Astrocyte (in vitro differentiated cells and primary cell): ENCODE data around the gene AMH. TPM values are rescaled to one million over a fixed set of nuclear protein-coding genes. Genes with fewer than 3 reads are reported as not detected.

Experiments used
- DNase-seq: peaks from one replicate; pipeline ENCODE4 v3.0.0-alpha.2; 2010; ENCODE audit warnings: low read depth
- FAIRE-seq: peaks from 2 replicates; lab custom pipeline; 2011; peaks lifted over from hg19 to GRCh38; lab: Jason Lieb, UNC
- H2AFZ ChIP-seq: 2 replicates; pipeline ENCODE4 v1.6.0; 2012; ENCODE audit warnings: low read depth, low read length, inconsistent platforms
- H3K27ac ChIP-seq: 2 replicates; pipeline ENCODE4 v1.5.1; 2011; ENCODE audit warnings: low read depth, low read length, inconsistent platforms
- H3K27me3 ChIP-seq: 2 replicates; pipeline ENCODE4 v1.6.0; 2011; ENCODE audit warnings: low read length, inconsistent platforms; ENCODE audit not compliant: insufficient read depth
- H3K36me3 ChIP-seq: 2 replicates; pipeline ENCODE4 v1.5.1; 2011; ENCODE audit warnings: low read length, inconsistent platforms; ENCODE audit not compliant: insufficient read depth
- H3K4me1 ChIP-seq: 2 replicates; pipeline ENCODE4 v1.5.1; 2011; ENCODE audit warnings: low read length, inconsistent platforms; ENCODE audit not compliant: insufficient read depth
- H3K4me2 ChIP-seq: 2 replicates; pipeline ENCODE4 v1.6.0; 2012; ENCODE audit warnings: low read length, inconsistent platforms
- H3K4me3 ChIP-seq: 2 replicates; pipeline ENCODE4 v1.5.1; 2011; ENCODE audit warnings: low read depth, mild to moderate bottlenecking, low read length, inconsistent platforms; ENCODE audit not compliant: insufficient read depth
- H3K79me2 ChIP-seq: 2 replicates; pipeline ENCODE4 v1.6.0; 2012; ENCODE audit warnings: mild to moderate bottlenecking, low read length, inconsistent platforms; ENCODE audit not compliant: insufficient read depth
- H3K9ac ChIP-seq: 2 replicates; pipeline ENCODE4 v1.6.0; 2012; ENCODE audit warnings: mild to moderate bottlenecking, low read length, inconsistent platforms
- H3K9me3 ChIP-seq: 2 replicates; pipeline ENCODE4 v1.5.1; 2012; ENCODE audit warnings: low read depth, mild to moderate bottlenecking, low read length, inconsistent platforms; ENCODE audit not compliant: insufficient read depth
- H4K20me1 ChIP-seq: 2 replicates; pipeline ENCODE4 v1.6.0; 2012; ENCODE audit warnings: low read length, inconsistent platforms; ENCODE audit not compliant: insufficient read depth
- H3K27ac Mint-ChIP-seq: one replicate; pipeline ENCODE4 v1.8.0; 2021; ENCODE audit warnings: mild to moderate bottlenecking, mixed read lengths; ENCODE audit not compliant: unreplicated experiment
- H3K27me3 Mint-ChIP-seq: one replicate; pipeline ENCODE4 v1.8.0; 2021; ENCODE audit warnings: low read depth, mixed read lengths; ENCODE audit not compliant: unreplicated experiment
- H3K36me3 Mint-ChIP-seq: one replicate; pipeline ENCODE4 v1.8.0; 2021; ENCODE audit warnings: low read depth, mixed read lengths; ENCODE audit not compliant: unreplicated experiment
- H3K4me1 Mint-ChIP-seq: one replicate; pipeline ENCODE4 v1.8.0; 2021; ENCODE audit warnings: low read depth, mixed read lengths; ENCODE audit not compliant: unreplicated experiment
- H3K4me3 Mint-ChIP-seq: one replicate; pipeline ENCODE4 v1.8.0; 2021; ENCODE audit warnings: mild to moderate bottlenecking, moderate library complexity, mixed read lengths; ENCODE audit not compliant: unreplicated experiment
- H3K9me3 Mint-ChIP-seq: one replicate; pipeline ENCODE4 v1.8.0; 2021; ENCODE audit warnings: mild to moderate bottlenecking, mixed read lengths; ENCODE audit not compliant: unreplicated experiment
- EZH2 ChIP-seq: IDR thresholded peaks from 2 replicates; pipeline ENCODE4 v1.6.1; 2012; ENCODE audit warnings: mild to moderate bottlenecking, low read length, inconsistent platforms; ENCODE audit not compliant: insufficient read depth
- total RNA-seq: library from RNA; stranded (reverse); gene quantifications from 2 replicates; pipeline ENCODE4 v1.2.1, GENCODE V29; 2021
- TF ChIP-seq, protein P1 (sequence below): IDR thresholded peaks from 2 replicates; pipeline ENCODE4 v1.5.1; 2011; ENCODE audit warnings: low read depth, mild to moderate bottlenecking, inconsistent platforms, low read length, moderate library complexity; ENCODE audit not compliant: insufficient read depth

Gene AMH
- total RNA-seq, 1 donor from 2014 or later: 4.6 TPM

DNA sequence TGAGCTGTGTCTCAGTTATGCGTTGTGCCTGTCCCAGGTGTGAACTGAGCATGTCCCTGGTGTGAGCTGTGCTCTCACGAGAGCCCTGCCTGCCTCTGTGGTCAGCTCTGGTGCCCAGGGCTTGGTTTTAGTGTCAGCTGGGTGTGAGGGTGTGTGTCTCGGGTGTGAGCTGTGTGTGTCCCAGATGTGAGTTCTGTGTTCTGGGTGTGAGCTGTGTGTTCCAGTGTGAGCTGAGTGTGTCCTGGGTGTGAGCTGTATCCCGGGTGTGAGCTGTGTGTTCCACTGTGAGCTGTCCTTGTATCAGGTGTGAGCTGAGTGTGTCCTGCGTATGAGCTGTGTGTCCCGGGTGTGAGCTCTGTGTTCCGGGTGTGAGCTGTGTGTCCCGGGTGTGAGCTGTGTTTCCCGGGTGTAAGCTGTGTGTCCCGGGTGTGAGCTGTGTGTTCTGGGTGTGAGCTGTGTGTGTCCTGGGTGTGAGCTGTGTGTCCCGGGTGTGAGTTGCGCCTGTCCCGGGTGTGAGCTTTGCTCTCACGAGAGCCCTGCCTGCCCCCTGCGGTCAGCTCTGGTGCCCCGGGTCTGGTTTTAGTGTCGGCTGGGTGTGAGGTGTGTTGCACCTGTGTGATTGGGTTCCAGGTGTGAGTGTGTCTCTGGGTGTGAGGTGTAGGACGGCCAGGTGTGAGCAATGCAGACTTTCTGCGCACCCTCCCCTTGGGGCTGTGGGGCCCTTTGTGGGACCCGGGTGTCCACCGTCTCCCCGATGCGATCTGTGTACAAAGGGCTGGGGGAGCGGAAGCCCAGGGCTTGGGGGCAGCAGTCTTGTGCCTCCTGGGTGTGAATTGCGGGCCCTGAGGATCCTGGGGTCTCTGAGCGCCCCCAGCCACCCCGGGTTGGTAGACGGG, 39.9 kb downstream of the AMH start:
- Histone ChIP-seq H3K27me3 (peaks cover 45% of the 10 kb centered on the region), H3K27ac (no peak overlapping the region), H4K20me1 (peaks cover 49% of the 10 kb centered on the region), H3K4me3 (no peak overlapping the region), H3K4me2 (peak overlapping the region; percentile 67), H3K9ac (no peak overlapping the region), H3K9me3 (no peaks in the 10 kb centered on the region), H3K4me1 (peaks cover 8% of the 10 kb centered on the region), H3K36me3 (no peaks in the 10 kb centered on the region), H3K79me2 (no peaks in the 10 kb centered on the region), H2AFZ (no peak overlapping the region)
- H3K4me3 Mint-ChIP-seq: peak overlapping the region; percentile 66
- FAIRE-seq (no peak), DNase-seq (no peak)
- H3K9me3 Mint-ChIP-seq: no peaks in the 10 kb centered on the region
- no peaks in the 10 kb centered on the region for H3K4me1 Mint-ChIP-seq
- H3K27ac Mint-ChIP-seq: no peak overlapping the region
- TF ChIP-seq, protein P1, sequence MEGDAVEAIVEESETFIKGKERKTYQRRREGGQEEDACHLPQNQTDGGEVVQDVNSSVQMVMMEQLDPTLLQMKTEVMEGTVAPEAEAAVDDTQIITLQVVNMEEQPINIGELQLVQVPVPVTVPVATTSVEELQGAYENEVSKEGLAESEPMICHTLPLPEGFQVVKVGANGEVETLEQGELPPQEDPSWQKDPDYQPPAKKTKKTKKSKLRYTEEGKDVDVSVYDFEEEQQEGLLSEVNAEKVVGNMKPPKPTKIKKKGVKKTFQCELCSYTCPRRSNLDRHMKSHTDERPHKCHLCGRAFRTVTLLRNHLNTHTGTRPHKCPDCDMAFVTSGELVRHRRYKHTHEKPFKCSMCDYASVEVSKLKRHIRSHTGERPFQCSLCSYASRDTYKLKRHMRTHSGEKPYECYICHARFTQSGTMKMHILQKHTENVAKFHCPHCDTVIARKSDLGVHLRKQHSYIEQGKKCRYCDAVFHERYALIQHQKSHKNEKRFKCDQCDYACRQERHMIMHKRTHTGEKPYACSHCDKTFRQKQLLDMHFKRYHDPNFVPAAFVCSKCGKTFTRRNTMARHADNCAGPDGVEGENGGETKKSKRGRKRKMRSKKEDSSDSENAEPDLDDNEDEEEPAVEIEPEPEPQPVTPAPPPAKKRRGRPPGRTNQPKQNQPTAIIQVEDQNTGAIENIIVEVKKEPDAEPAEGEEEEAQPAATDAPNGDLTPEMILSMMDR: no peak
- TF ChIP-seq EZH2: no peak
- peaks cover 57% of the 10 kb centered on the region for H3K27me3 Mint-ChIP-seq
- H3K36me3 Mint-ChIP-seq: peaks cover 4% of the 10 kb centered on the region

DNA sequence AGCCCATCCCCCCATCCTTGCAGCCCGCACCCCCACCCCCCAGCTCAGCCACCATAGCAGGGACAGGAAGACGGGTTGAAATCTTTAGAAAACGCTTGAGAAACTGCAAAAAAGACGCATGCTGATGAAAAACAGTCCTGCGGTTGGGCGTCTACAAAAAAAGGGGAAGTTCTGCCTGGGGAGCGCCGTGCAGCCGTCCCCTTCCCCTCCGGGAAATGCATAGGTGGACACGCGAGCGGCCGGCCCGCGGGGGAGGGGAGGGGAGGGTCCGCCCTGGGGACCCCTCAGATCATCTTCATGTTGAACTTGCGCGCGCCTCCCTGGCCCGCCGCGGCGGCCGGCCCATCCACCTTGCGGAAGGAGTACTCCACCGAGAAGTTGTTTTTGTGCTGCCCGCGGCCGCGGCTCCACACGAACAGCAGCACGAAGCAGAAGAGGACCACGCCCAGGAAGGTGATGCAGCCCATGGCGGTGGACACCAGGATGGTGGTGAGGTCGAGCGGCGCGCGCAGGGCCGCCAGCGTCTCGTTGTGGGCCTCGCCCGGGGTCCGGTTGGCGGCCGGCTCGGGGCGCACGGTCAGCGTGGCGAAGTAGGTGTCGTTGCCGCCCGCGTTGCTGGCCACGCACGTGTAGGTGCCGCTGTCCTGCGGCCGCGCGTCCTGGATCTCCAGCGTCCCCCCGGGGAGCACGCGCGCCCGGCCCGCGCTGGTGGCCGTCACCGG, 40.8 kb downstream of the AMH start:
- H3K4me1 Mint-ChIP-seq: no peaks in the 10 kb centered on the region
- H3K4me3 Mint-ChIP-seq: no peak overlapping the region
- H3K27ac ChIP-seq: no peak overlapping the region
- H3K36me3 Mint-ChIP-seq: peaks cover 4% of the 10 kb centered on the region
- peak overlapping the region; percentile 67 for H3K4me2 ChIP-seq
- H3K36me3 ChIP-seq: no peaks in the 10 kb centered on the region
- H3K9ac ChIP-seq: no peak overlapping the region
- H3K4me1 ChIP-seq: peaks cover 12% of the 10 kb centered on the region
- H3K79me2 ChIP-seq: no peaks in the 10 kb centered on the region
- peak overlapping the region; percentile 10 for H3K4me3 ChIP-seq
- H2AFZ ChIP-seq: peak overlapping the region; percentile 47
- H3K9me3 ChIP-seq: no peaks in the 10 kb centered on the region
- H3K27ac Mint-ChIP-seq: no peak overlapping the region
- DNase-seq (no peak), FAIRE-seq (no peak)
- H3K27me3 Mint-ChIP-seq: peaks cover 59% of the 10 kb centered on the region
- no peaks in the 10 kb centered on the region for H3K9me3 Mint-ChIP-seq
- peaks cover 50% of the 10 kb centered on the region for H3K27me3 ChIP-seq
- H4K20me1 ChIP-seq: peaks cover 49% of the 10 kb centered on the region
- peak; percentile 10 for TF ChIP-seq EZH2
- TF ChIP-seq, protein P1: no peak
